Spleen (tissue), 13 donors: ENCODE results near the gene SERPINA10. TPM values are rescaled to one million over a fixed set of nuclear protein-coding genes. Genes with fewer than 3 reads are reported as not detected.

ENCODE experiments used
- DNase-seq: peaks from one replicate; pipeline ENCODE4 v3.0.0-alpha.2; 2020
- H3K27ac ChIP-seq, 8 donors: fragments of 200-600 bp; sonication (generic) in 7 of 8; 1 replicate in 4 of 8; 2 replicates in 4 of 8; pipeline versions ENCODE4 v1.5.0 to v1.8.0; 2016 to 2021; ENCODE audit warnings: inconsistent platforms in 4 of 8, mild to moderate bottlenecking in 4 of 8, moderate library complexity in 1 of 8
- H3K27me3 ChIP-seq, 7 donors: fragments of 200-600 bp; sonication (generic) in 6 of 7; replicated peaks in 1 of 7; 1 replicate in 4 of 7; 2 replicates in 3 of 7; pipeline versions ENCODE4 v1.5.0 to v1.8.0; 2016 to 2021; ENCODE audit warnings: inconsistent platforms in 3 of 7, mild to moderate bottlenecking in 1 of 7
- H3K36me3 ChIP-seq, 6 donors: fragments of 200-600 bp; sonication (generic) in 5 of 6; 1 replicate in 4 of 6; 2 replicates in 2 of 6; pipeline versions ENCODE4 v1.5.0 to v1.8.0; 2016 to 2021; ENCODE audit warnings: inconsistent platforms in 2 of 6
- H3K4me1 ChIP-seq, 6 donors: fragments of 200-600 bp; sonication (generic) in 5 of 6; 1 replicate in 3 of 6; 2 replicates in 3 of 6; pipeline versions ENCODE4 v1.5.0 to v1.8.0; 2016 to 2021; ENCODE audit warnings: inconsistent platforms in 3 of 6
- H3K4me3 ChIP-seq, 8 donors: fragments of 200-600 bp; sonication (generic) in 7 of 8; 1 replicate in 4 of 8; 2 replicates in 4 of 8; pipeline versions ENCODE4 v1.5.0 to v1.8.0; 2016 to 2021; ENCODE audit warnings: inconsistent platforms in 4 of 8, mild to moderate bottlenecking in 4 of 8, moderate library complexity in 2 of 8
- H3K9me3 ChIP-seq, 8 donors: fragments of 200-600 bp; sonication (generic) in 7 of 8; 1 replicate in 4 of 8; 2 replicates in 4 of 8; pipeline versions ENCODE4 v1.5.0 to v1.8.0; 2016 to 2021; ENCODE audit warnings: inconsistent platforms in 4 of 8
- POLR2A ChIP-seq, 3 donors: fragments of 450-650 bp; IDR thresholded peaks; one replicate each; pipeline ENCODE4 v1.5.1; 2017; ENCODE audit warnings: antibody characterized with exemption in 3 of 3, mild to moderate bottlenecking in 1 of 3
- POLR2AphosphoS5 ChIP-seq, 3 donors: sonication (generic); formaldehyde crosslinking; IDR thresholded peaks; one replicate each; pipeline ENCODE4 v1.5.1; 2017; ENCODE audit warnings: antibody characterized with exemption in 3 of 3
- WGBS, 5 donors: extraction: QIAGEN DNeasy Blood & Tissue Kit in 3 of 5; methylation state at CpG; one replicate each; pipeline versions ENCODE4 v1.1.5 to v1.1.7; 2013 to 2018; 5-methylcytosine and 5-hydroxymethylcytosine counted together
- intact Hi-C: fragments of 100-400 bp; cut with DNase I; formaldehyde crosslinking; loops from one replicate; pipeline ENCODE4 v1.15.0; 2023; ENCODE audit warnings: low total_unique reads
- long read RNA-seq, 2 donors: transcript quantifications; one replicate each; lab custom pipeline, GENCODE V29; 2026
- polyA plus RNA-seq, 3 donors: library from polyadenylated mRNA; stranded (reverse); fragments of 200-250 nt; gene quantifications; one replicate each; pipeline ENCODE4 v1.2.1, GENCODE V29; 2013
- total RNA-seq, 7 donors: library from RNA; depleted of rRNA in 3 of 7; stranded (reverse); fragments of >200 nt in 3 of 7; fragmentation: NEBNext Ultra II Directional in 4 of 7; extraction: Animal tissue kit (Norgen Biotek cat#: 25700) in 4 of 7; gene quantifications; one replicate each; pipeline versions ENCODE4 v1.1.0 to v1.2.1, GENCODE V29; 2016 to 2021
- TF ChIP-seq, protein P1 (sequence below), 11 experiments: fragments of 200-600 bp in 7 of 11; fragments of 450-650 bp in 4 of 11; sonication (generic) in 4 of 11; IDR thresholded peaks in 8 of 11; conservative IDR thresholded peaks in 3 of 11; 1 replicate in 7 of 11; 2 replicates in 4 of 11; pipeline versions ENCODE4 v1.4.0 to v1.8.0; 2016 to 2021; ENCODE audit warnings: antibody characterized with exemption in 11 of 11, inconsistent platforms in 4 of 11, mild to moderate bottlenecking in 1 of 11
- donor health status: healthy with polysubstance abuse.
- donor health status: DM: no; HTN: no; CAD: no; lungs with moderate emphysema.
- donor health status: DM: no; HTN: no; CAD: no.
- donor health status: Bipolar disorder and iron deficiency.
- donor health status: healthy.
- donor health status: DM: no; HTN: no; CAD: no.
- donor health status: DM: yes; HTN: yes; CAD: no.

SERPINA10 gene, protein sequence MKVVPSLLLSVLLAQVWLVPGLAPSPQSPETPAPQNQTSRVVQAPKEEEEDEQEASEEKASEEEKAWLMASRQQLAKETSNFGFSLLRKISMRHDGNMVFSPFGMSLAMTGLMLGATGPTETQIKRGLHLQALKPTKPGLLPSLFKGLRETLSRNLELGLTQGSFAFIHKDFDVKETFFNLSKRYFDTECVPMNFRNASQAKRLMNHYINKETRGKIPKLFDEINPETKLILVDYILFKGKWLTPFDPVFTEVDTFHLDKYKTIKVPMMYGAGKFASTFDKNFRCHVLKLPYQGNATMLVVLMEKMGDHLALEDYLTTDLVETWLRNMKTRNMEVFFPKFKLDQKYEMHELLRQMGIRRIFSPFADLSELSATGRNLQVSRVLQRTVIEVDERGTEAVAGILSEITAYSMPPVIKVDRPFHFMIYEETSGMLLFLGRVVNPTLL
- total RNA-seq, result not detected
- polyA plus RNA-seq, result not detected
- long read RNA-seq, donor 1, result 0 reads
- long read RNA-seq, donor 2, result 0 reads

DNA sequence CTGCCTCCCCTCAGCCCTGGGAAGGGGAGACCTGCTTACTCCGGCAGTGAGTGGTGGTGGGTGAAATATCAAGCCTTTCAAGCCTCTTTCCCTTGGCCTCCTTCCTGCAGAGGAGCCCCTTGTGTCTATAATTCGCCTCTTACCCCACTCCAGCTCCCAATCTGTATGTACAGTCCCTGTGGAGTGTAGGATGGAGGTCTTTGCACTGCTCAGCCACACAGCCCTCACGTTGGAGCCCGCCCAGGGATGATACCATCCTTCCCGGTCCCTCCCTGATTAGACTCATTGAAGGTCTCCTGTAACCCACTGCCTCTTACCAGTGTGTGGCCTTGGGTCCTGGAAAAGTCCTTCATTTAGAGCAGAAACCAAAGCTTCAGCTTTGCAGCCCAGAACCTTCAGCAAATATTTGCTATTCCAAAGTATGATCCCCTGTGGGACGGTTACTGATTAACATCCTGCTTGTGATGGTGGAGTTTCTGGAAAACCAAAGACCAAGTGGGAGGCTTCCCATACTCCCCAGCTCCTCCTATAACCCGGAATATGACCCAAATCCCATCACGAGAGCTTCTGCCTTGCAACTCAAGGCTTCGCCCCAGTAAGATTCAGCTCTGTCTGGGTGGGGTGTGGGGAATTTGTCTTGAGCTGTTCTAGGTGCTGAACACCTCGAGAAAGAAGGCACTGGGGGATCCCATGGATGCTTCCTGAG, at the start of gene SERPINA10:
TSS of gene SERPINA10 (minus strand) at position 397 of the 706 bp plus-strand sequence. CDS start 2,675 bp downstream, outside the sequence.
- H3K4me3 ChIP-seq, result no peak within 1 kb of the TSS
- no peak for TF ChIP-seq POLR2AphosphoS5 (IDR thresholded peaks at IDR 0.05)
- TF ChIP-seq POLR2A (IDR thresholded peaks at IDR 0.05), result no peak
- TF ChIP-seq, protein P1, sequence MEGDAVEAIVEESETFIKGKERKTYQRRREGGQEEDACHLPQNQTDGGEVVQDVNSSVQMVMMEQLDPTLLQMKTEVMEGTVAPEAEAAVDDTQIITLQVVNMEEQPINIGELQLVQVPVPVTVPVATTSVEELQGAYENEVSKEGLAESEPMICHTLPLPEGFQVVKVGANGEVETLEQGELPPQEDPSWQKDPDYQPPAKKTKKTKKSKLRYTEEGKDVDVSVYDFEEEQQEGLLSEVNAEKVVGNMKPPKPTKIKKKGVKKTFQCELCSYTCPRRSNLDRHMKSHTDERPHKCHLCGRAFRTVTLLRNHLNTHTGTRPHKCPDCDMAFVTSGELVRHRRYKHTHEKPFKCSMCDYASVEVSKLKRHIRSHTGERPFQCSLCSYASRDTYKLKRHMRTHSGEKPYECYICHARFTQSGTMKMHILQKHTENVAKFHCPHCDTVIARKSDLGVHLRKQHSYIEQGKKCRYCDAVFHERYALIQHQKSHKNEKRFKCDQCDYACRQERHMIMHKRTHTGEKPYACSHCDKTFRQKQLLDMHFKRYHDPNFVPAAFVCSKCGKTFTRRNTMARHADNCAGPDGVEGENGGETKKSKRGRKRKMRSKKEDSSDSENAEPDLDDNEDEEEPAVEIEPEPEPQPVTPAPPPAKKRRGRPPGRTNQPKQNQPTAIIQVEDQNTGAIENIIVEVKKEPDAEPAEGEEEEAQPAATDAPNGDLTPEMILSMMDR (IDR thresholded peaks at IDR 0.05 in 8 of 11, conservative IDR thresholded peaks at IDR 0.05 in 3 of 11), result no peak
- intact Hi-C loops, result no loop called here
- H3K27me3 ChIP-seq, result peaks cover 0 to 9% (median 0%) of the 10 kb centered on the region in 7 donors
- no peaks in the 10 kb centered on the region for H3K4me1 ChIP-seq
- H3K27ac ChIP-seq, result no peak within 1 kb of the TSS
- H3K36me3 ChIP-seq, result no peaks in the 10 kb centered on the region
- DNase-seq, result no peak
- no peaks in the 10 kb centered on the region for H3K9me3 ChIP-seq
- 67 to 79% (median 74%) methylated on average over 10 of the region's 10 CpGs for WGBS, 5 donors

DNA sequence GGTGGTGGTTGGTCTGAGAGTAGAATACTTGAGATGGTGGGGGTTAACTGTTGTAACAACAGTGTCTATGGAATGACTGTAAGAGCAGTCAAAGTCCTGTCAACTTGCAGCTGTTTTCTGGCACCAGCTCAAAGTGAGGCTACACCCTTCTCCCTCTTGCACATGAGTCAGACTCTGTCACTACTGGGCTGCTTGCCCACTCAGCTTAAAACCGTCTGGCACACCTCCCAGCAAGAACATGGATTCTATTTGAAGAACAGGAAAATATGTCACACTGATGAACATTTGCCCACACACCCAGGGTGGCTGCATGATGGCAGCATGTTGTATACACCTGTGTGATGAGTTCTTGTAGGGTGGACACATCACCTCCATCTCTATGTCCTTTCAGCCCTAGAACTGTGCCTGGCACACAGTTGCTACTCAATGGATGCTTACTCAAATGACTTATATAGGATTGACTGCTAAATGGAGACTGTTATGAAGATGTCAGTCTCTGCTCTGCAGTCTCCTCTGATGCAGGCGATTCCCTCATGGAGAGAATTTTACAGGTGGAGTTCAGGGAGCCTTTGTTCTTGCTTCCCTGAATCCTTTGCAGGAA, 49.4 kb upstream of the SERPINA10 start:
- no peak overlapping the region for H3K4me3 ChIP-seq
- WGBS, 5 donors, result 39 to 58% (median 50%) methylated on average over 2 of the region's 2 CpGs
- H3K4me1 ChIP-seq, result peaks cover 0 to 15% (median 3%) of the 10 kb centered on the region in 6 donors
- DNase-seq, result no peak
- H3K27ac ChIP-seq, result peak overlapping the region in 1 of 8 donors; percentile 26
- H3K36me3 ChIP-seq, result no peaks in the 10 kb centered on the region
- no peaks in the 10 kb centered on the region for H3K9me3 ChIP-seq
- peaks cover 0 to 17% (median 0%) of the 10 kb centered on the region in 7 donors for H3K27me3 ChIP-seq
- TF ChIP-seq, protein P1 (IDR thresholded peaks at IDR 0.05 in 8 of 11, conservative IDR thresholded peaks at IDR 0.05 in 3 of 11), result no peak
- peak in 1 of 3 donors; percentile 48 for TF ChIP-seq POLR2AphosphoS5 (IDR thresholded peaks at IDR 0.05)
- intact Hi-C loops, result no loop called here

DNA sequence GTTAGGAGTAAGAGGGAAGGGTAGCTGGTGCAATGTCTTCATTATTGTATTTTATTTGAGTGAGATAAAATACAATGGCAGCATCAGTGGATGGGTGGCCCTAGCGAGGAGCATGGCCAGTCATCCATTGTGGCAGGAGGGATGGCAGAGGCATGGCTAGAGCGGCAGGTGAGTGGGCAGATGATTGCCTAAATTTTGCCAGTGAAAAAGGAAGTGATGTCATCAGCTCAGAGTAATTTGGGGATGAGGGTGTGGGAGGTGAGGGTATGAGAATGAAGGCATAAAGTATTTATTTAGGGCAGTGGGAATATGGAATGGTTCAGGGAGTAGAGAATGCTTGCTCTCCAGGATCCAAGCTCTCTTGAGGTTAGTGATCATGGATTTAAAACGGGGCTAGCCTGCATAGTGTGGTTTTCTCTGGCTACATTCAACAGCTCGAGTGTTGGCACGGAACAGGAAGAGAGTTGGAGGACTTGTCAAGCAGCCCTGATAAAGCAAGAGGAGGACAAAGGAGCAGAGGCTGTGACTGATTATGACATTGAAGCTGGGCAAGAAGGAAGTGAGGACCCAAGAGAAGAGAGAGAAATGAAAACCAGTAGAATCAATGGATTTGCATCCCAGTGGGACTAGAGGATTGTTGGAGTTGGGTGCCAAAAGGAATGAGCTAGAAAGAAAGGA, 48.7 kb upstream of the SERPINA10 start:
- WGBS, 5 donors, result 35 to 45% (median 37%) methylated on average over 5 of the region's 5 CpGs
- intact Hi-C loops, result no loop called here
- Histone ChIP-seq H3K4me3 (no peak overlapping the region), H3K27me3 (peaks cover 0 to 17% (median 0%) of the 10 kb centered on the region in 7 donors), H3K9me3 (no peaks in the 10 kb centered on the region), H3K27ac (peak overlapping the region in 1 of 8 donors; percentile 26), H3K36me3 (no peaks in the 10 kb centered on the region), H3K4me1 (peaks cover 0 to 15% (median 3%) of the 10 kb centered on the region in 6 donors)
- DNase-seq, result no peak
- TF ChIP-seq POLR2AphosphoS5 (IDR thresholded peaks at IDR 0.05) (no peak), POLR2A (IDR thresholded peaks at IDR 0.05) (no peak)
- TF ChIP-seq, protein P1 (IDR thresholded peaks at IDR 0.05 in 8 of 11, conservative IDR thresholded peaks at IDR 0.05 in 3 of 11), result no peak
